Caco-2 (cell line): ENCODE data around the gene BUD13. TPM values are rescaled to one million over a fixed set of nuclear protein-coding genes. Genes with fewer than 3 reads are reported as not detected.

Source experiments
- BruUV-seq: library from RNA; stranded (reverse); fragments of 400-500 nt; replicated peaks from 2 replicates; lab custom pipeline; 2021; lab: Mats Ljungman, UMichigan
- CTCF ChIA-PET: fragments of 300-600 bp; sonication (Branson Sonifier 250); formaldehyde crosslinking; loops from one replicate; lab custom pipeline; 2022; ENCODE audit warnings: antibody characterized with exemption; lab: Charles Lee
- POLR2A ChIA-PET: fragments of 300-600 bp; sonication (Branson Sonifier 250); formaldehyde crosslinking; loops from one replicate; lab custom pipeline; 2022; ENCODE audit warnings: antibody characterized with exemption; lab: Charles Lee
- DNase-seq, 2 experiments: peaks; one replicate each; pipeline versions ENCODE4 v3.0.0 to v3.0.0-alpha.2; 2020 to 2022
- H3K27me3 ChIP-seq: replicated peaks from 2 replicates; pipeline ENCODE4 v1.6.0; 2011; ENCODE audit warnings: low read length; ENCODE audit not compliant: control insufficient read depth, insufficient read depth
- H3K36me3 ChIP-seq: 2 replicates; pipeline ENCODE4 v1.5.1; 2011; ENCODE audit warnings: low read length; ENCODE audit not compliant: control insufficient read depth, insufficient read depth
- H3K4me1 ChIP-seq: fragments of 250-450 bp; sonication (Bioruptor Pico); 2 replicates; pipeline ENCODE4 v1.5.1; 2020; ENCODE audit warnings: mild to moderate bottlenecking
- H3K4me3 ChIP-seq: 2 replicates; pipeline ENCODE4 v1.5.1; 2011; ENCODE audit warnings: low read depth, mild to moderate bottlenecking, control low read depth, low read length
- H3K9me3 ChIP-seq: fragments of 250-450 bp; sonication (Bioruptor Pico); 2 replicates; pipeline ENCODE4 v1.5.1; 2020; ENCODE audit warnings: mild to moderate bottlenecking, moderate library complexity
- H3K27ac Mint-ChIP-seq: one replicate; pipeline ENCODE4 v1.8.0; 2022; ENCODE audit warnings: mixed read lengths; ENCODE audit not compliant: unreplicated experiment
- H3K27me3 Mint-ChIP-seq: one replicate; pipeline ENCODE4 v1.8.0; 2022; ENCODE audit warnings: mixed read lengths; ENCODE audit not compliant: insufficient read depth, unreplicated experiment
- H3K36me3 Mint-ChIP-seq: one replicate; pipeline ENCODE4 v1.8.0; 2022; ENCODE audit warnings: mild to moderate bottlenecking, mixed read lengths; ENCODE audit not compliant: insufficient read depth, unreplicated experiment
- H3K4me1 Mint-ChIP-seq: one replicate; pipeline ENCODE4 v1.8.0; 2022; ENCODE audit warnings: low read depth, mixed read lengths; ENCODE audit not compliant: unreplicated experiment
- H3K4me3 Mint-ChIP-seq: one replicate; pipeline ENCODE4 v1.8.0; 2022; ENCODE audit warnings: mild to moderate bottlenecking, moderate library complexity, mixed read lengths; ENCODE audit not compliant: unreplicated experiment
- H3K9me3 Mint-ChIP-seq: one replicate; pipeline ENCODE4 v1.8.0; 2022; ENCODE audit warnings: mixed read lengths; ENCODE audit not compliant: unreplicated experiment
- intact Hi-C: fragments of 100-400 bp; cut with micrococcal nuclease; formaldehyde crosslinking; loops from one replicate; pipeline ENCODE4 v1.10.0; 2022; ENCODE audit not compliant: unreplicated experiment
- total RNA-seq: library from RNA; stranded (reverse); gene quantifications from 2 replicates; pipeline ENCODE4 v1.2.3, GENCODE V29; 2022
- TF ChIP-seq, protein P1 (sequence below), 2 experiments: fragments of 200-600 bp in 1 of 2; IDR thresholded peaks; 1 replicate in 1 of 2; 2 replicates in 1 of 2; pipeline versions ENCODE4 v1.5.1 to v1.8.0; 2011 to 2022; ENCODE audit warnings: antibody characterized with exemption in 1 of 2, control low read depth in 1 of 2, inconsistent platforms in 1 of 2, low read depth in 1 of 2, low read length in 1 of 2, mild to moderate bottlenecking in 1 of 2, moderate library complexity in 1 of 2; ENCODE audit not compliant: insufficient read depth in 1 of 2, severe bottlenecking in 1 of 2, unreplicated experiment in 1 of 2

The BUD13 gene
- total RNA-seq, 1 experiment from 2014 or later, result 42.6 TPM

DNA sequence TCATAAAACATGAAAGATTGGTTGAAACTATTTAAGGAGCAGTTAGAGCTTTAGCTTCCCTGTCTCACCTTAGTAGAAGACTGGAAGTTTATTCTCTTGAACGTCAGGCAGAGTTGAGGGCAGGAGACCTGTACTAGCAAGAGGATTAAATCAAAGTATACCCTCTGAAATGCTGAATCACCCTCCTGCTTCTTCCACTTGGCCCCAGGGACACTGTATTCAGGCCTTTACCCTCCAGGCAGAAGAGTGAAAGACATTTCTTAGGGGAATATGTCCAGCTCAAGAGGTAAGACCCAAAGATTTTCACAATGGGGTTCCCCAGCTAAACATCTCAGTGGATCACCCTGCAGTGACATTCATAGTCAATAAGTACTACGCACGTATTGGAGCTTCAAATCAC lies 38.4 kb upstream of the BUD13 start:
- H3K9me3 Mint-ChIP-seq, result peaks cover 12% of the 10 kb centered on the region
- no TSS peak for BruUV-seq
- peak overlapping the region; percentile 49 for H3K27ac Mint-ChIP-seq
- peaks cover 81% of the 10 kb centered on the region for H3K4me1 ChIP-seq
- H3K9me3 ChIP-seq, result no peaks in the 10 kb centered on the region; the same call in 1 of the 2 replicates
- H3K4me3 ChIP-seq, result no peak overlapping the region
- peaks cover 79% of the 10 kb centered on the region for H3K4me1 Mint-ChIP-seq
- TF ChIP-seq, protein P1, sequence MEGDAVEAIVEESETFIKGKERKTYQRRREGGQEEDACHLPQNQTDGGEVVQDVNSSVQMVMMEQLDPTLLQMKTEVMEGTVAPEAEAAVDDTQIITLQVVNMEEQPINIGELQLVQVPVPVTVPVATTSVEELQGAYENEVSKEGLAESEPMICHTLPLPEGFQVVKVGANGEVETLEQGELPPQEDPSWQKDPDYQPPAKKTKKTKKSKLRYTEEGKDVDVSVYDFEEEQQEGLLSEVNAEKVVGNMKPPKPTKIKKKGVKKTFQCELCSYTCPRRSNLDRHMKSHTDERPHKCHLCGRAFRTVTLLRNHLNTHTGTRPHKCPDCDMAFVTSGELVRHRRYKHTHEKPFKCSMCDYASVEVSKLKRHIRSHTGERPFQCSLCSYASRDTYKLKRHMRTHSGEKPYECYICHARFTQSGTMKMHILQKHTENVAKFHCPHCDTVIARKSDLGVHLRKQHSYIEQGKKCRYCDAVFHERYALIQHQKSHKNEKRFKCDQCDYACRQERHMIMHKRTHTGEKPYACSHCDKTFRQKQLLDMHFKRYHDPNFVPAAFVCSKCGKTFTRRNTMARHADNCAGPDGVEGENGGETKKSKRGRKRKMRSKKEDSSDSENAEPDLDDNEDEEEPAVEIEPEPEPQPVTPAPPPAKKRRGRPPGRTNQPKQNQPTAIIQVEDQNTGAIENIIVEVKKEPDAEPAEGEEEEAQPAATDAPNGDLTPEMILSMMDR (IDR thresholded peaks at IDR 0.05; ENCODE audit: insufficient read depth in 1 of 2, low read depth in 1 of 2, low read length in 1 of 2, severe bottlenecking in 1 of 2, unreplicated experiment in 1 of 2), result no peak
- ChIA-PET CTCF (interaction anchor here (0.6 kb wide), 1 partner anchor 23 kb away, joined by 3 read pairs; no protein-coding TSS in a partner anchor), POLR2A (interaction anchor here (0.5 to 0.6 kb wide), 2 partner anchors 16 to 207 kb away, joined by 3 read pairs; no protein-coding TSS in a partner anchor)
- H3K4me3 Mint-ChIP-seq, result no peak overlapping the region
- intact Hi-C loops, result no loop called here
- no peaks in the 10 kb centered on the region for H3K27me3 ChIP-seq
- no peaks in the 10 kb centered on the region for H3K27me3 Mint-ChIP-seq
- H3K36me3 Mint-ChIP-seq, result peaks cover 29% of the 10 kb centered on the region
- DNase-seq, result no peak
- no peaks in the 10 kb centered on the region for H3K36me3 ChIP-seq

DNA sequence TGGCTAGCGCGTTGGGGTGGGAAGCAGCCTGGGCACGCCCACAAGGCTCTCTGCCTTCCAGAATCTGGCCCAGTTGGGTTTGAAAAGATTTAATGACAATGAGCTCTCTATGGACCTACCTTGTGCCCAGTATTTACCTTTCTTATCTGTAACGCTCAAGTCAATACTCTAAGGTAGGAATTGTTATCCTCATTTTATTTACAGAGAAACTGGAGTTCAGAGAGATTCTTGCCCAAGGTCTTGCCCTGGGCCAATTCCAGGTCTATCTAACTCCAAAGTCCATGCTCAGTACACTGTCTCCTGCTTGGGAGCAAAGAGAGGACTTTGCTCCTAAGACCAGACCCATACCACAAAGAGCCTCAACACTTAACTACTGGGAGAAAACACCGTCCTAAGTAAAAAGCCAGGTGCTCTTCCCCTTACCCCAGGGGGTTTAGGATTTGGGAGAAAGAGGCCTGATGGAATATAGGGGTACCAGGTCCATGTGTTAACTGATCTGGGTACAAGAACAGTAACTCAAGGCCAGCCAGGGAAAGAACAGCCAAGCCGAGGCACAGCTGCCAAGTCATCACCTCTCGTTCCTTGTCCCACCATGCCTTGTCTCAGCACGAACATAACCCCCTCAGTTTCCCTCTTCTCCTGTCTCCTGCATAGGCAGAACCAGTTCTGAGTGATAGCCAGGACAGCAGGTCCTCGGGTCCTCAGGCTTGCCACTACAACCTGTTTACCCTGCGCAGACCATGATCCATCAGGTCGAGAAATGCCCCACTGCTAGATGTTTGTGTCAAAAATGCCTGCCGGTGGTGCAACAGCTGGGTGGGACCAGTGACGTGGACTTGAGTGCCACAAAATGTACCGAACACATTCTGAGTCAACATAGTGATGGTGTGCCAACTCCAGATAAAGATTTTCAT lies 35.7 kb upstream of the BUD13 start:
- H3K4me3 Mint-ChIP-seq, result peak overlapping the region; percentile 67
- no peaks in the 10 kb centered on the region; the same call in 1 of the 2 replicates for H3K9me3 ChIP-seq
- CTCF ChIA-PET, result interaction anchor here (0.5 to 1.8 kb wide), 12 partner anchors 15 to 116 kb away, joined by 3 to 29 read pairs (median 4); partner anchors contain the start of genes APOA1, APOA5, APOC3 and ZPR1
- no peaks in the 10 kb centered on the region for H3K27me3 ChIP-seq
- DNase-seq, result peak; percentile 94 to 96
- peaks cover 70% of the 10 kb centered on the region for H3K4me1 ChIP-seq
- H3K36me3 Mint-ChIP-seq, result peaks cover 23% of the 10 kb centered on the region
- peaks cover 68% of the 10 kb centered on the region for H3K4me1 Mint-ChIP-seq
- TF ChIP-seq, protein P1 (IDR thresholded peaks at IDR 0.05; ENCODE audit: insufficient read depth in 1 of 2, low read depth in 1 of 2, low read length in 1 of 2, severe bottlenecking in 1 of 2, unreplicated experiment in 1 of 2), result no peak
- H3K36me3 ChIP-seq, result no peaks in the 10 kb centered on the region
- TSS peak; percentile 91 for BruUV-seq
- H3K27me3 Mint-ChIP-seq, result no peaks in the 10 kb centered on the region
- peaks cover 12% of the 10 kb centered on the region for H3K9me3 Mint-ChIP-seq
- intact Hi-C loops, result loop anchor here (1.0 to 2.0 kb wide), 5 partner anchors 16 to 264 kb away; partner anchors contain the start of genes APOA1 and APOC3
- H3K4me3 ChIP-seq, result 0 out of 2 replicates have a peak overlapping the region, but pooled peaks have one; percentile 4
- POLR2A ChIA-PET, result interaction anchor here (0.6 to 1.5 kb wide), 10 partner anchors 15 to 365 kb away, joined by 3 to 11 read pairs (median 4); partner anchors contain the start of genes APOA1, APOA4, APOC3 and ZPR1
- H3K27ac Mint-ChIP-seq, result peak overlapping the region; percentile 98
